Uterus (tissue), 2 donors: Measurements from ENCODE around the gene SLC29A1.

Source experiments
- CTCF ChIP-seq, 4 experiments: fragments of 200-600 bp in 2 of 4; fragments of 450-650 bp in 2 of 4; sonication (generic) in 2 of 4; IDR thresholded peaks; one replicate each; pipeline ENCODE4 v1.5.1; 2016 to 2019; ENCODE audit warnings: antibody characterized with exemption in 4 of 4, mild to moderate bottlenecking in 2 of 4, moderate library complexity in 1 of 4
- POLR2A ChIP-seq, 2 donors: fragments of 450-650 bp; IDR thresholded peaks; one replicate each; pipeline ENCODE4 v1.6.1; 2016; ENCODE audit warnings: antibody characterized with exemption in 2 of 2, mild to moderate bottlenecking in 1 of 2, moderate library complexity in 1 of 2

GRCh38 chr6:44193307-44193910, 30.0 kb upstream of the SLC29A1 start:
- TF ChIP-seq CTCF (IDR thresholded peaks at IDR 0.05): no peak
- TF ChIP-seq POLR2A (IDR thresholded peaks at IDR 0.05): no peak
